MCF 10A (cell line): ENCODE results near the gene CAPNS1. TPM values are rescaled to one million over a fixed set of nuclear protein-coding genes. Genes with fewer than 3 reads are reported as not detected.

Source experiments
- BruUV-seq: library from RNA; stranded (reverse); fragments of 400-500 nt; replicated peaks from 2 replicates; lab custom pipeline; 2021; lab: Mats Ljungman, UMichigan
- CTCF ChIA-PET: fragments of 300-600 bp; sonication (Branson Sonifier 250); formaldehyde crosslinking; extraction: SDS; loops from one replicate; lab custom pipeline; 2021; ENCODE audit warnings: antibody characterized with exemption, inconsistent platforms; lab: Yijun Ruan, JAX
- POLR2A ChIA-PET: fragments of 300-600, 350-650 bp; sonication (Branson Sonifier 250); formaldehyde crosslinking; extraction: SDS; loops from one replicate; lab custom pipeline; 2020; ENCODE audit warnings: antibody characterized with exemption, inconsistent platforms; lab: Yijun Ruan, JAX
- DNase-seq: peaks from one replicate; pipeline ENCODE4 v3.0.0-alpha.2; 2018; ENCODE audit not compliant: unreplicated experiment
- H3K27ac Mint-ChIP-seq: one replicate; pipeline ENCODE4 v1.8.0; 2022; ENCODE audit warnings: mild to moderate bottlenecking, low read depth, mixed read lengths; ENCODE audit not compliant: unreplicated experiment
- H3K27me3 Mint-ChIP-seq: one replicate; pipeline ENCODE4 v1.8.0; 2022; ENCODE audit warnings: mixed read lengths; ENCODE audit not compliant: insufficient read depth, unreplicated experiment
- H3K36me3 Mint-ChIP-seq: one replicate; pipeline ENCODE4 v1.8.0; 2022; ENCODE audit warnings: mild to moderate bottlenecking, moderate library complexity, mixed read lengths; ENCODE audit not compliant: insufficient read depth, unreplicated experiment
- H3K4me1 Mint-ChIP-seq: one replicate; pipeline ENCODE4 v1.8.0; 2022; ENCODE audit warnings: mixed read lengths; ENCODE audit not compliant: insufficient read depth, unreplicated experiment
- H3K4me3 Mint-ChIP-seq: one replicate; pipeline ENCODE4 v1.8.0; 2022; ENCODE audit warnings: mild to moderate bottlenecking, moderate library complexity, mixed read lengths; ENCODE audit not compliant: unreplicated experiment
- H3K9me3 Mint-ChIP-seq: one replicate; pipeline ENCODE4 v1.8.0; 2022; ENCODE audit warnings: mixed read lengths; ENCODE audit not compliant: unreplicated experiment
- intact Hi-C: fragments of 100-400 bp; cut with micrococcal nuclease; formaldehyde crosslinking; loops from 2 replicates; pipeline ENCODE4 v1.14.1; 2022
- total RNA-seq: library from RNA; stranded (reverse); gene quantifications from 2 replicates; pipeline ENCODE4 v1.2.3, GENCODE V29; 2022
- TF ChIP-seq, protein P1 (sequence below): fragments of 200-600 bp; IDR thresholded peaks from one replicate; pipeline ENCODE4 v1.8.0; 2022; ENCODE audit warnings: antibody characterized with exemption, mild to moderate bottlenecking; ENCODE audit not compliant: unreplicated experiment

Gene CAPNS1
- total RNA-seq, 1 experiment from 2014 or later: 666 TPM

DNA sequence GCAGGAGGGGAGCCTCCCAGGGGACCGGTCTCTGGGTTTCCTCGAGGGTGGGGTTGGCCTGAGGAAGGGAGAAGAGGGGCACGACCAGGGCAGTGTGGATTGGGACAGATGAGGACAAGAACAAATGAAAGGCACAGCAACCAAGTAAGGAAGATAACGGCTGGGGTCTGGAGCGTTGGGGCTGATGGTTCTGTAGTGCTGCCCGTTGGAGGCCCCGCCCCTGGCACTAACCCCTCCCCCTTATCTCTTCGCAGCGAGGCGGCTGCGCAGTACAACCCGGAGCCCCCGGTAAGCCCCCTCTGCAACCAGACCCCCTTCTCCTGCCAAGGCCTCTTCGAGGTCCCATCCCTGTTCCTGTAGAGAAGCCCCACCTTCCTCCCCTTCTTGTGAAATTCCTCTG is 2.2 kb downstream of the CAPNS1 start:
- no peaks in the 10 kb centered on the region for H3K27me3 Mint-ChIP-seq
- no TSS peak for BruUV-seq
- ChIA-PET CTCF (interaction anchor here (0.8 to 2.9 kb wide), 2 partner anchors 14 to 15 kb away, joined by 3 to 8 read pairs; no protein-coding TSS in a partner anchor), POLR2A (no interaction called here)
- DNase-seq: no peak
- no peaks in the 10 kb centered on the region for H3K9me3 Mint-ChIP-seq
- no peak overlapping the region for H3K4me3 Mint-ChIP-seq
- intact Hi-C loops: no loop called here
- H3K36me3 Mint-ChIP-seq: peaks cover 54% of the 10 kb centered on the region
- peaks cover 32% of the 10 kb centered on the region for H3K4me1 Mint-ChIP-seq
- peak overlapping the region; percentile 97 for H3K27ac Mint-ChIP-seq
- TF ChIP-seq, protein P1, sequence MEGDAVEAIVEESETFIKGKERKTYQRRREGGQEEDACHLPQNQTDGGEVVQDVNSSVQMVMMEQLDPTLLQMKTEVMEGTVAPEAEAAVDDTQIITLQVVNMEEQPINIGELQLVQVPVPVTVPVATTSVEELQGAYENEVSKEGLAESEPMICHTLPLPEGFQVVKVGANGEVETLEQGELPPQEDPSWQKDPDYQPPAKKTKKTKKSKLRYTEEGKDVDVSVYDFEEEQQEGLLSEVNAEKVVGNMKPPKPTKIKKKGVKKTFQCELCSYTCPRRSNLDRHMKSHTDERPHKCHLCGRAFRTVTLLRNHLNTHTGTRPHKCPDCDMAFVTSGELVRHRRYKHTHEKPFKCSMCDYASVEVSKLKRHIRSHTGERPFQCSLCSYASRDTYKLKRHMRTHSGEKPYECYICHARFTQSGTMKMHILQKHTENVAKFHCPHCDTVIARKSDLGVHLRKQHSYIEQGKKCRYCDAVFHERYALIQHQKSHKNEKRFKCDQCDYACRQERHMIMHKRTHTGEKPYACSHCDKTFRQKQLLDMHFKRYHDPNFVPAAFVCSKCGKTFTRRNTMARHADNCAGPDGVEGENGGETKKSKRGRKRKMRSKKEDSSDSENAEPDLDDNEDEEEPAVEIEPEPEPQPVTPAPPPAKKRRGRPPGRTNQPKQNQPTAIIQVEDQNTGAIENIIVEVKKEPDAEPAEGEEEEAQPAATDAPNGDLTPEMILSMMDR: no peak

DNA sequence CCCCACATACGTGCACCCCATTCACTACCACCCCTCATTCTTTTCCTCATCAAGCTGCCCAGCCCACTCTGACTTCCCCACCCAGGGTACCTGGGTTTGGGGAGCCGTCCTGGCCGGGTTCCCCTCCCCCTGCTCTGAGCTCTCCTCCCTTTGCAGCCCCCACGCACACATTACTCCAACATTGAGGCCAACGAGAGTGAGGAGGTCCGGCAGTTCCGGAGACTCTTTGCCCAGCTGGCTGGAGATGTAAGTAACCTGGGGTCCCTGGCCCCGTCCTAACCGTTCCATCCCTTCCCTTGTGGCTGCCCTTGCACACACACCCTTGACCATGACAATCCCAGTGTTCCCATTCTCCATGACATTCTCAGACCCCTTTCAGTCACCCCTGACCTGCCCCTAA is 2.6 kb downstream of the CAPNS1 start:
- Mint-ChIP-seq H3K4me1 (peaks cover 31% of the 10 kb centered on the region), H3K27ac (no peak overlapping the region), H3K36me3 (peaks cover 58% of the 10 kb centered on the region), H3K4me3 (no peak overlapping the region), H3K9me3 (no peaks in the 10 kb centered on the region), H3K27me3 (no peaks in the 10 kb centered on the region)
- POLR2A ChIA-PET: no interaction called here
- intact Hi-C loops: no loop called here
- no TSS peak for BruUV-seq
- no peak for DNase-seq
- TF ChIP-seq, protein P1: no peak
- CTCF ChIA-PET: interaction anchor here (0.8 to 2.9 kb wide), 2 partner anchors 14 to 15 kb away, joined by 3 to 8 read pairs; no protein-coding TSS in a partner anchor

DNA sequence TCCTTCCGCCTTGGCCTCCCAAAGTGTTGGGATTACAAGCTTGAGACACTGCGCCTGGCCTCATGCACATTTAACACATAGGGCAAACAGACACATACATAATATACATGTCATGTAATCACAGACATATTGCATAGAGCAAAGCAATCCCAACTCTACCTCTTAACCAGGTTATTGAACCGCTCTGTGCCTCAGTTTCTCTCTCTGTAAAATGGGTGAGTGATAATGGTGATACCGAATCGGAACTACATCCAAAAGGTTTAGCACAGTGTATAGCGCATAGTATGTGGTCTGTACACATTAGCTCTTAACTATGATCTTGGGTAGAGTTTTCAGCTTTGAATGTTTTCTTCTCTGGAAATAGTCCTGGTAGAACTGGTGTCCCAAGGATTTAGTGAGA is 4.8 kb downstream of the CAPNS1 start:
- POLR2A ChIA-PET: no interaction called here
- no peak for DNase-seq
- no TSS peak for BruUV-seq
- Mint-ChIP-seq H3K4me1 (peaks cover 44% of the 10 kb centered on the region), H3K9me3 (no peaks in the 10 kb centered on the region), H3K4me3 (no peak overlapping the region), H3K27ac (no peak overlapping the region), H3K27me3 (no peaks in the 10 kb centered on the region), H3K36me3 (peaks cover 80% of the 10 kb centered on the region)
- CTCF ChIA-PET: interaction anchor here (1.1 to 2.9 kb wide), 3 partner anchors 16 to 25 kb away, joined by 4 to 8 read pairs (median 8); no protein-coding TSS in a partner anchor
- TF ChIP-seq, protein P1: no peak
- intact Hi-C loops: no loop called here

DNA sequence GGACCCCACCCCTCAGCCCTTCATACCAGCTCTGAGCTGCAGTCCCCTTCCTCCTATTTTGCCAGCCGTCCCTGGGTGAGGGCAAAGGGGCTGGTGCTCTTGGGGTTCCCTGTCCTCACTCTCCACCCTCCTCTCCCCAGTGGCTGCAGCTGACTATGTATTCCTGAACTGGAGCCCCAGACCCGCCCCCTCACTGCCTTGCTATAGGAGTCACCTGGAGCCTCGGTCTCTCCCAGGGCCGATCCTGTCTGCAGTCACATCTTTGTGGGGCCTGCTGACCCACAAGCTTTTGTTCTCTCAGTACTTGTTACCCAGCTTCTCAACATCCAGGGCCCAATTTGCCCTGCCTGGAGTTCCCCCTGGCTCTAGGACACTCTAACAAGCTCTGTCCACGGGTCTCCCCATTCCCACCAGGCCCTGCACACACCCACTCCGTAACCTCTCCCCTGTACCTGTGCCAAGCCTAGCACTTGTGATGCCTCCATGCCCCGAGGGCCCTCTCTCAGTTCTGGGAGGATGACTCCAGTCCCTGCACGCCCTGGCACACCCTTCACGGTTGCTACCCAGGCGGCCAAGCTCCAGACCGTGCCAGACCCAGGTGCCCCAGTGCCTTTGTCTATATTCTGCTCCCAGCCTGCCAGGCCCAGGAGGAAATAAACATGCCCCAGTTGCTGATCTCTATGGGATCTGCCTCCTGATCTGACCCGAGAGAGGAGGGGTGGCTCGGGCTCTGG is 10.0 kb downstream of the CAPNS1 start:
- intact Hi-C loops: no loop called here
- TSS peak; percentile 91 for BruUV-seq
- CTCF ChIA-PET: interaction anchor here (0.5 to 3.0 kb wide), 7 partner anchors 13 to 46 kb away, joined by 3 to 11 read pairs (median 4); no protein-coding TSS in a partner anchor

More for the DNA sequence above, 10.0 kb downstream of the CAPNS1 start:
- Mint-ChIP-seq H3K4me1 (peaks cover 32% of the 10 kb centered on the region), H3K4me3 (no peak overlapping the region), H3K9me3 (no peaks in the 10 kb centered on the region), H3K27ac (peak overlapping the region; percentile 17), H3K27me3 (no peaks in the 10 kb centered on the region), H3K36me3 (peaks cover 82% of the 10 kb centered on the region)
- peak; percentile 94 for DNase-seq
- TF ChIP-seq, protein P1: no peak
- POLR2A ChIA-PET: interaction anchor here (0.5 to 3.1 kb wide), 7 partner anchors 10 to 1052 kb away, joined by 3 to 29 read pairs (median 6); partner anchors contain the start of genes CAPNS1, POLR2I, TBCB and ZNF146
